Left ventricle myocardium superior (tissue), 1 donor: ENCODE measurements around the gene TEN1. TPM values are rescaled to one million over a fixed set of nuclear protein-coding genes. Genes with fewer than 3 reads are reported as not detected.

Source experiments
- ATAC-seq: fragments of 200-7000 bp; cut with Tn5 transposase; one replicate; pipeline ENCODE4 v1.9.1; 2020; ENCODE audit warnings: mild to moderate bottlenecking, moderate library complexity
- DNase-seq: peaks from one replicate; pipeline ENCODE4 v3.0.0-alpha.2; 2020
- intact Hi-C: fragments of 100-400 bp; cut with micrococcal nuclease; formaldehyde crosslinking; loops from one replicate; pipeline ENCODE4 v1.11.0; 2022
- total RNA-seq: library from RNA; stranded (reverse); fragmentation: NEBNext Ultra II Directional; extraction: Animal tissue kit (Norgen Biotek cat#: 25700); gene quantifications from one replicate; pipeline ENCODE4 v1.2.1, GENCODE V29; 2021
- donor health status: DM: no; HTN: yes; CAD: no; lungs with severe emphysema.

The TEN1 gene
- total RNA-seq, 1 donor from 2014 or later, result 6.6 TPM

- ATAC-seq (no peak), DNase-seq (no peak)
- intact Hi-C loops, result loop anchor here (10.0 kb wide), 1 partner anchor 97 kb away; the partner anchor contains the start of gene MRPL38
Measured at GRCh38 chr17:76002100-76002499, 23.1 kb downstream of the TEN1 start.

- intact Hi-C loops, result loop anchor here (10.0 kb wide), 1 partner anchor 99 kb away; the partner anchor contains the start of gene MRPL38
- DNase-seq, result no peak
- peak; percentile 8 for ATAC-seq
Measured at GRCh38 chr17:76003915-76004314, 24.9 kb downstream of the TEN1 start.

GRCh38 chr17:76004750-76005262, 25.8 kb downstream of the TEN1 start:
- intact Hi-C loops, result loop anchor here (10.0 kb wide), 1 partner anchor 100 kb away; the partner anchor contains the start of gene MRPL38
- ATAC-seq (peak; percentile 15), DNase-seq (no peak)

- peak; percentile 64 for DNase-seq
- intact Hi-C loops, result loop anchor here (10.0 kb wide), 1 partner anchor 101 kb away; the partner anchor contains the start of gene MRPL38
- ATAC-seq, result peak; percentile 78
Measured at GRCh38 chr17:76005263-76006149, 26.5 kb downstream of the TEN1 start.

GRCh38 chr17:76007131-76007849, 28.2 kb downstream of the TEN1 start:
- no peak for DNase-seq
- intact Hi-C loops, result loop anchor here (10.0 kb wide), 1 partner anchor 102 kb away; the partner anchor contains the start of gene MRPL38
- no peak for ATAC-seq

GRCh38 chr17:76007850-76008165, 28.8 kb downstream of the TEN1 start:
- no peak for DNase-seq
- intact Hi-C loops, result loop anchor here (10.0 kb wide), 1 partner anchor 103 kb away; the partner anchor contains the start of gene MRPL38

GRCh38 chr17:76008208-76008607, 29.2 kb downstream of the TEN1 start:
- intact Hi-C loops, result loop anchor here (10.0 kb wide), 1 partner anchor 103 kb away; the partner anchor contains the start of gene MRPL38
- ATAC-seq (no peak), DNase-seq (no peak)

More at GRCh38 chr17:76007850-76008165, 28.8 kb downstream of the TEN1 start:
- no peak for ATAC-seq

- DNase-seq, result no peak
- ATAC-seq, result no peak
- intact Hi-C loops, result loop anchor here (10.0 kb wide), 1 partner anchor 104 kb away; the partner anchor contains the start of gene MRPL38
Measured at GRCh38 chr17:76008630-76009425, 29.8 kb downstream of the TEN1 start.

GRCh38 chr17:76009447-76009846, 30.4 kb downstream of the TEN1 start:
- ATAC-seq (no peak), DNase-seq (no peak)
- intact Hi-C loops, result loop anchor here (10.0 kb wide), 1 partner anchor 105 kb away; the partner anchor contains the start of gene MRPL38

- DNase-seq (no peak), ATAC-seq (no peak)
- intact Hi-C loops, result loop anchor here (10.0 kb wide), 1 partner anchor 105 kb away; the partner anchor contains the start of gene MRPL38
Measured at GRCh38 chr17:76009969-76010661, 31.1 kb downstream of the TEN1 start.

- intact Hi-C loops, result no loop called here
- ATAC-seq (no peak), DNase-seq (no peak)
Measured at GRCh38 chr17:76011951-76012350, 32.9 kb downstream of the TEN1 start.

GRCh38 chr17:76013377-76013932, 34.4 kb downstream of the TEN1 start:
- no peak for ATAC-seq
- no peak for DNase-seq
- intact Hi-C loops, result no loop called here

- intact Hi-C loops, result no loop called here
Measured at GRCh38 chr17:76014100-76014924, 35.3 kb downstream of the TEN1 start.

GRCh38 chr17:76014925-76015261, 35.9 kb downstream of the TEN1 start:
- DNase-seq, result no peak
- intact Hi-C loops, result no loop called here
- ATAC-seq, result peak; percentile 10

More at GRCh38 chr17:76014100-76014924, 35.3 kb downstream of the TEN1 start:
- peak; percentile 86 for ATAC-seq
- peak; percentile 81 for DNase-seq

- intact Hi-C loops, result no loop called here
- no peak for ATAC-seq
- DNase-seq, result no peak
Measured at GRCh38 chr17:76017481-76018339, 38.7 kb downstream of the TEN1 start.

- ATAC-seq, result no peak
- DNase-seq, result no peak
- intact Hi-C loops, result no loop called here
Measured at GRCh38 chr17:76018340-76018680, 39.3 kb downstream of the TEN1 start.
